H7 (cell line): ENCODE data around the gene GNA14. TPM values are rescaled to one million over a fixed set of nuclear protein-coding genes. Genes with fewer than 3 reads are reported as not detected.

ENCODE experiments used
- DNase-seq: peaks from one replicate; pipeline ENCODE4 v3.0.0; 2012
- H3K27me3 ChIP-seq: 2 replicates; pipeline ENCODE4 v1.6.0; 2011; ENCODE audit warnings: mild to moderate bottlenecking, low read length; ENCODE audit not compliant: control insufficient read depth, insufficient read depth
- H3K36me3 ChIP-seq: replicated peaks from 2 replicates; pipeline ENCODE4 v1.5.1; 2011; ENCODE audit warnings: low read length; ENCODE audit not compliant: control insufficient read depth, insufficient read depth
- H3K4me3 ChIP-seq: 2 replicates; pipeline ENCODE4 v1.5.1; 2011; ENCODE audit warnings: low read depth, mild to moderate bottlenecking, control low read depth, low read length, moderate library complexity; ENCODE audit not compliant: insufficient read depth
- total RNA-seq: library from RNA; depleted of rRNA; stranded (reverse); fragments of >200 nt; shearing (Covaris generic); gene quantifications from 2 replicates; pipeline ENCODE4 v1.2.3, GENCODE V29; 2014

The GNA14 gene
- total RNA-seq, 1 experiment from 2014 or later = 5.5 TPM

DNA sequence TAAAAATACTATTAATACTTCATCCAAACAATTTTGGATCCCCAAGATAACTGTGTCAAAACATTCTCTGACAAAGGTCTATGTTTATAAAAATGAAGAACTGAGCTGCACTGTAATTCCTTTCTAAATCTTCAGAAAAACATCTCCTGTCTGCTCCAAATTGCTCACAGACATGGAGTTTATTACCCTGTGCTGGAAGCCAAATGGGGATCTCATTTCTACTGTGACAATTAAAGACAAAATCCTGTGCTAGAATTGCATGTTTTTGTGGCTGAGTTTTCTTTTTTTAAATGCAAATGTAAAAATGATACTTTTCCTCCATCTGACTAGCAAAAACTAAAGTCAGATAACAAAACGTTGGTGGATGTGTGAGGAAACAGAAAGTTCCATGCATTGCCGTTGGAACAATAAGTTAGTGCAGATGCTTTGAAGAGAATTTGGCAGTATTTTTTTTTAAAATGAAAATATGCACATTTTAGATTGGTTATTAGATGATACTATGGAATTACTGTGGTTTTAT is 93.5 kb downstream of the GNA14 start:
- Histone ChIP-seq H3K27me3 (no peaks in the 10 kb centered on the region), H3K36me3 (no peaks in the 10 kb centered on the region)
- no peak for DNase-seq

DNA sequence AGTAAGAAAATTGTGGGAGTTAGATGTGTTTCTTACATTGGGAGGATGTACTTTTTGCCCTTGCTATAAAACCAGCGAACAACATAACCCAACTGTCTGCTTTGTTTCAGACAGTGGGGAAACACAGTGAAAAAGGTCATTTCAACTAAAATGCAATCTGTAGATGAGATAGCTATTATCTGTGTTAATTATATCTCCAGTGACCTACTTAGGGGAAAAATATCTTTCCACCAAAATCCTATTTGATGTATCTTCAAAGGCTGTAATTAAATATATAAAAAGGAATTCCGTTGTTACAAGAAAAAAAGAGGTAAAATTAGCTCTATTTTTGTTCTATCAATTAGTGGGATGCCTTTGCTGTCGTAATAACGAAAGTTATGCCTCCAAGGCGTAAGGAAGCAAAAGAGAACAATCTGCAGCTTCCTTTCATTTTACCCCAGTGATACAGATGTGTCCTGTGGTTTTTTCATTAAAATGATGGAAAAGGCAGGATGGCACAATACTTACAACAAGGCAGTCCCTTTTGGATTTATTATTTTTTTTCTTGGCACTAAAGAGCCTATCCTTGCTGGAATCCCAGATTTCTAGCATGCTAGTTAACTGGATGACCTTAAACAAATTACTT is 100.9 kb downstream of the GNA14 start:
- Histone ChIP-seq H3K27me3 (no peaks in the 10 kb centered on the region), H3K4me3 (no peak overlapping the region), H3K36me3 (no peaks in the 10 kb centered on the region; the same call in 1 of the 2 replicates)
- DNase-seq = no peak

More for the DNA sequence above, 93.5 kb downstream of the GNA14 start:
- H3K4me3 ChIP-seq = no peak overlapping the region

DNA sequence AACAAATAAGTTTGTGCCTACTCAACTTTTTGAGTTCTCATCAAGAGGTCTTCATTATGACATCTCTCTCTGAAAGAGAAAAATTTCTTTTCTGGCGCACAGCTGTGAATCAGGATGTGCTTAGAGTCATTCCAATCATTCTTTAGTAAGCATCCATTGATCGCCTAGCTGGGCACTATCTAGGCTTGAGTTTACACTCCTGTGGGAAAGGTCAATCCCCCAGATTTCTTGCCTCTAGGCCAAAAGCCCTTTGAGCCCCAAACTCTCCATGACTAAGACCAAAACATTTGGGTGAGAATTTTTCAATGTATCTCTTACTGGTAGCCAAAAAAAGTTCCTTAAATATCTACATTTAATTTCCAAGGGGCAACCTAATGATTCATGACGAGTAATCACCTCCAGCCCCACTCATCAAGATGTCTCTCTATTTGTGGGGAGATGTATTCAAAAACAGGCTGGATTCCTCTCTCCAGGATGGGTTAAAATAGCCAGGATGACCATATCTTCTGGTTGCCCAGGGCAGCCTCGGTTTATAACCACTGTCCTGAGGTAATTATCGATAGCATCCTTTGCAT is 101.7 kb downstream of the GNA14 start:
- no peak overlapping the region for H3K4me3 ChIP-seq
- DNase-seq = no peak
- no peaks in the 10 kb centered on the region; the same call in 1 of the 2 replicates for H3K36me3 ChIP-seq
- H3K27me3 ChIP-seq = no peaks in the 10 kb centered on the region

DNA sequence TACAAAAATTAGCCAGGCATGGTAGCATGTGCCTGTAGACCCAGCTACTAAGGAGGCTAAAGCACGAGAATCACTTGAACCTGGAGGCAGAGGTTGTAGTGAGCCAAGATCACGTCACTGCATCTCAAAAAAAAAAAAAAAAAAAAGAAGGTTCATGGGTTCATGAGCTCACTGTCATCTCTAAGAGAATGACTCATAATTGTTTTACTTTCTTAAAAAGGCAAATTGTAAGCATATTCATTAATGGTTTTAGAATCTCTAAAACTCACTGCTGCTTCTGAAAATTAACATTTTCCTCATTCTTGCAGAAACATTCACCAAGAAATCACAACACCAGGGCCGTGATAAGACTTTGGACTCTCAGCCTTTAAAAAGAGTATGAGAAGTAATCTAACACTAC is 103.6 kb downstream of the GNA14 start:
- Histone ChIP-seq H3K36me3 (no peaks in the 10 kb centered on the region; the same call in 1 of the 2 replicates), H3K27me3 (no peaks in the 10 kb centered on the region), H3K4me3 (no peak overlapping the region)
- no peak for DNase-seq

DNA sequence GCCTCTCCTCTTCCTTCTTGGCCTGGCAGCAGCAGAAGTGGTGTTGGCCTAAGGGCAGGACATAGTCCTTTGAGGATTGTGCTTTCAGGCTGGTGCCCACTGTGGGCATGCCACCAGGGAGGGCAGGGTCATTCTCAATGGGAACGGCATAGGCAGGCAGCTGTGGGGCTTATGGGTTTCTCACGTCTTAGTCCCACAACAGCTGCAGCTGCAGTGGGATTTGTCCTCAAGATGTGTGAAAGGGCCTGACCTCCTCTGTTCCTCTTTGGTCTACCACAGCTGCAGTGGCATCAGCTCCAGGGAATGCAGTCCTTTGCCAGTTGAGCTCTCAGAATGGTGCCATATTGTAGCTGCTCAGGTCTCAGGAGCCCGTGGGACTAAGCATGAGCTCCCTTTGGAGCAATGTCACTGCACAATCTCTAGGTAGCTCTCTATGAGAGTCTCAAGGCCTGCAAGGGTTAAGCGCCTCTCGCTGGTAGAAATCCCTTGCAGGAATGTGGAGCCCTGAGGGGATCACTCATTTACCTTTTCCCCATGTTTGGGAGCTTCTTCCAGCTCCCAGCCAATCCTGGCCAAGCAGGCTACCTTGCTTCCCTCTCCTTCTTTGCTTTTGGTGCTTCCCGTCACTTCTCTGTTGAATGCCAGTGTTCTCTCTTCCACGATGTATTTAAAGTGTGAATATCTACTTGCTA is 104.8 kb downstream of the GNA14 start:
- Histone ChIP-seq H3K27me3 (no peaks in the 10 kb centered on the region), H3K4me3 (no peak overlapping the region), H3K36me3 (no peaks in the 10 kb centered on the region; the same call in 1 of the 2 replicates)
- DNase-seq = peak; percentile 50

DNA sequence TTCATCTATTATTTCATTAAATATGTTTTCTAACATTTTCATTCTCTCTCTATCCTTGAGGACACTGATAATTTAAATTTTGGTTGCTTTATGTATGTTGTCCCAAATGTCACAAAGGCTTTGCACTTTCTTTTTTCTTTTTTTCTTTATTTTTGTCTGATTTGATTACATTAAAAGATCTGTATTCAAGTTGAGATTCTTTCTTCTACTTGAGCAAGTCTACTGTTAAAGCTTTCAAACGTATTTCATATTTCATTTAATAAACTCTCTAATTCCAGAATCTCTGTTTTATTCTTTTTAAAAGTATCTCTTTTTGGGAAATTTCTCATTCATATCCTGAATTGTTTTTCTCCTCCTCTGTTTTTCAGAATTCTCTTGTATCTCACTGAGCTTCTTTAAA is 106.5 kb downstream of the GNA14 start:
- no peak for DNase-seq
- no peaks in the 10 kb centered on the region; the same call in 1 of the 2 replicates for H3K36me3 ChIP-seq
- no peaks in the 10 kb centered on the region for H3K27me3 ChIP-seq
- H3K4me3 ChIP-seq = no peak overlapping the region

DNA sequence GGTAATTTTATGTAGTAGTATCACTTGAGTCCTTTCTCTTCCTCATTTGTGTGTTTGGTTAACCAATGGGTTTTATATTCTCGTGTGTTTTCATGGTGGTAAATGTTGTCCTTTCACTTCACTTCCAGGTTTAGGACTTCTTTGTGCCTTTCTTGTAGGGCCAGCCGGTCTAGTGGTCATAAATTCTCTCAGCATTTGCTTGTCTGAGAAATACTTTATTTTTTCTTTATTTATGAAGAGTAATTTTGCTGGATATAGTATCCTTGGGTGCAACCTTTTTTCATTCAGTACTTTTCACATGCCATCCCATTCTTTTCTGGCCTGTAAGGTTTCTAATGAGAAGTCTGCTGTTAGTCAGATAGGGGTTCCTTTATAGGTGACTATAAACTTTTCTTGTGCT is 107.1 kb downstream of the GNA14 start:
- Histone ChIP-seq H3K27me3 (no peaks in the 10 kb centered on the region), H3K4me3 (no peak overlapping the region), H3K36me3 (no peaks in the 10 kb centered on the region; the same call in 1 of the 2 replicates)
- no peak for DNase-seq

DNA sequence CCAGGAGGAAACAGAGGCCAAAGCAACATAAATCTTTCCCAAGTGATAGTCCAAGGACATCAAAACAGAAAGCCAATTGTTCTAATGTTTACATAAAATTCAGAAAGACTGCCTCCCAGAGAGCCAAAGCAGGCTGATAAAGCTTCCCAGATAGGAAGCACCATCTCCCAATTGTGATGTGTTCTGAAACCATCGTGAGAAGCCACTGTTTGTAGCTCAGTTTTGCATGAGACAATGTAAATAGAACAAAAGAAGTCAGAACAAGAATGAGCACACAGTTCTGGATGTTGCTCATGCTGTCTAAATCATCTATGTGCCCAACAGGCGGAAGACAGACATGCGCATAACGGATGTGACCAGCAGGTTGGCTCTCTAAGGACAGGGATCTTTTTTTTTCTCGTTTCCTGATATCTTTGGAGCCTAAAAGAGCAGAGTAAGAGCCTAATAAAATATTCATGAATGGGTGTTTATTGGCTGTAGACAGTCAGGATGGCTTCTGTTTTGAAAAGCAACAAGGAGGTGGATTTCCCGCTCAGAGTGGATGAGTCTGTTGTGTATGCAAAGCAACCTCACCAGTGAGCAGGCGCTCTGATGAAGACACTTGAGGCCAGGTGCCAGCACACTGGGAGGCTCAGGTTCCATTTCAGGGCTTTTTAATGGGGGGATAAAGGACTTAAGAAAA is 113.6 kb downstream of the GNA14 start:
- Histone ChIP-seq H3K4me3 (no peak overlapping the region), H3K27me3 (no peaks in the 10 kb centered on the region), H3K36me3 (no peaks in the 10 kb centered on the region)
- peak; percentile 32 for DNase-seq

DNA sequence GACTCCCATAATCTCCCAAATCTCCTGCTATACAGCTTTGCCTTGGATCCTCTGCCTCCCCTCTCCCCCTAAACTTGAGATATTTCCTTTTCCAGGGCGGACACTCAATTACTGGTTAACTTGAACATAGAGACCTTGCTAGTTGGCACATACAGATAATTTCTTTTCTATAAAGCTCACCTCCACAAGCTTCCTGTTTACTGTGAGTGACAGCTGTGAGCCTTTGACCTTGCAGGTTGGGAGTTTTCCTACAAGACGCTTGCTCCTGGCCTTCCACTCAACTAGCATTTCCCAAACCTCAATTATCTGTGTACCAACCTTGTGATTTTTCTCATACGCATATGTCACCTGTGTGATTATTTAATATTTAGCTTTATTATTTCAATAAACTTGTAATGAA is 114.5 kb downstream of the GNA14 start:
- H3K36me3 ChIP-seq = no peaks in the 10 kb centered on the region
- no peak overlapping the region for H3K4me3 ChIP-seq
- H3K27me3 ChIP-seq = no peaks in the 10 kb centered on the region
- DNase-seq = no peak

DNA sequence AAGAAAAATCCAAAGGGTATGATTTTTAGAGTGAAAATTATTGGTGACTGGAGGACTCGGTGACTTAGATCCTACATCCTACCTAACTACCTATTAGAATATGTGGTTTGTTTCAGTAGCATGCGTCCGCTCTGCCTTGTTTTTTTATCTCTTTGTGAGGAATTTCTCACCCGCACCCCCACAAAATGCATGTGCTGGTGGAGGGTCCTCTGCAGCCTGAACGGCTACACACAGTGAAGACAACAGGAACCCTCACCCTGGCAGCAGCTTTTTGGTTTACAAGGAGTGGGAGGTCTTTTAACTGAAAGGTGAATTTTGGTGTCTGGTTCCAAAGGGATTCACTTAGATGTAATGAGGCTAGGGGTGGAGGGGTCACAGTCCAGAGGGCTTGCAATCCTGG is 115.5 kb downstream of the GNA14 start:
- H3K27me3 ChIP-seq = no peaks in the 10 kb centered on the region
- H3K4me3 ChIP-seq = no peak overlapping the region
- H3K36me3 ChIP-seq = no peaks in the 10 kb centered on the region
- DNase-seq = no peak

DNA sequence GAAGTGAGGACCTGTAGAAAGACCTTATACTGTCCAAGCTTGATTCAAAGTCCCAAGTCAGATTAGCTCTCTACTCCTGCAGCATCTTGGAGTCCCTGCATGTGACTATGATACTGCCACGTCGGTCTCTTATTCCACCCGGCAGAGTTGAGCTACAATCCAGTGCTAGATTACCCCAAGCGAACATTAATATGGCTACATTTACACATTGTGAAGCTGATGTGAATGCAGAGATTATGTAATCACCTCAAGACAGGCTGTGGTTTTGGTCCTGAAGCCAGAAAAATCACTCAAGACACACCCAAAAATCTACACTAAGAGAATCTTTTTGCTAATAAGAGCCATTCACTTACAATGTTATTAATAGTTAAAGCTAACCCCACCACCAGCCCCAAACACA is 116.7 kb downstream of the GNA14 start:
- Histone ChIP-seq H3K4me3 (no peak overlapping the region), H3K36me3 (no peaks in the 10 kb centered on the region; the same call in 1 of the 2 replicates), H3K27me3 (no peaks in the 10 kb centered on the region)
- no peak for DNase-seq

DNA sequence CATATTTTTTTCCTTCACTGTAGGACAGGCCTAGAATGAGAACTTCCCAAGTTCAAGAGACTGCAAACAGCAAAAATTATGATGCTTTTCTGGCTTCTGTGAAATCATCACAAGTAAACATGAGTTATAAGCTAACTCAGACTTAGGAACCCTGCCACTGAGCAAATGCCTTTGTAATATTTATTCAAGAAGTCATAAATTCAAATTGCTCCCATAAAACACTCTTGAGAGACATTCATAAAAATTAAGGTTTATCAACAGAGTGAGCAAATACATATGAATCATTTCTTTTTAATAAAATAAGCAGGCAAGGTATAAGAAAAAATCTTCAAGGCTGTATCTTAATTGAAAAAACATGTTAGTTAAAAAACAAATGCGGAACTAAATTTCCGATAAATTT is 124.2 kb downstream of the GNA14 start:
- no peak for DNase-seq
- Histone ChIP-seq H3K4me3 (no peak overlapping the region), H3K36me3 (no peaks in the 10 kb centered on the region; the same call in 1 of the 2 replicates), H3K27me3 (no peaks in the 10 kb centered on the region)

DNA sequence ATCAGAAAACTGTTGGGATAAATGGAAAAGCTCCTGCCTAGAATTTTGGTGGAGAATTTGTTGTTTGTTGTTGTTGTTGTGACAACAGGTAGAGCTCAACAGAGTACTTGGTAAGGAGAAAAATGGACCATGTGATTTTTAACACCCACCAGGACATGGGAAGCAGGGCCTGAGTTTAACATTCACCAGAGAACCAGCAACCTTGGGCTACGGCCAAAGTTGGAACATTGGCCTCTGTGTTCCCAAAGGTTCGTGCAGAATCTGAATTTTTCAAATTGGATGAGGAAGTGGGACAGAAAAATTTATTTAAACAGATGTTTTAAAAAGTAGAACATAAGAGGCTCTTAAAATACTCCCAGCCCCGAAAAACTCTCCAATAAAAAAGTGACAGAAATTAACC is 127.0 kb downstream of the GNA14 start:
- no peak for DNase-seq
- Histone ChIP-seq H3K27me3 (no peaks in the 10 kb centered on the region), H3K36me3 (no peaks in the 10 kb centered on the region), H3K4me3 (no peak overlapping the region)

DNA sequence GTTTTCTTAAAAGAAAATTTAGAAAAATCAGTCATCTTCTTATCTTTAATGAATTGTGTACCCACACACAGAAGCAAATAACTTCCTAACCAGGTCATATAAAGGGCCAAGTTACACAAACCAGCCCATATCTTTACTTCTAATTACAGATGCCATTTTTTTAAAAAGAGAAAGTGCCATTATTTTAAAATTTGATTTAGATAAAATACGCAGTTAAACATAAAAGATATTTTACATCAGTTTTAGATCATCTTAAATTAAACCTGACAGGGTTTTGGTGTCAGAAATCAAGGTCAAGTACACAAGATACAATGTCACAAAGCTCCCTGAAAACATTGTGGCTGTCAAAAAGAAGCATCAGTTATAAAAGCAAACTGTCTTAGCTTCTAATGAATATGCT is 129.4 kb downstream of the GNA14 start:
- no peak for DNase-seq
- no peak overlapping the region for H3K4me3 ChIP-seq
- H3K27me3 ChIP-seq = no peaks in the 10 kb centered on the region; the same call in 1 of the 2 replicates
- no peaks in the 10 kb centered on the region; the same call in 1 of the 2 replicates for H3K36me3 ChIP-seq
